Measurements from ENCODE around the gene PSG3.
A peak's percentile ranks its signal among the peaks of the same experiment; 100 is the strongest.
"Not testable (repeated sequence)": the region's sequence is repeated elsewhere in the genome, so short reads cannot be mapped to it uniquely, and the experiment has no call there.

The PSG3 gene

DNA sequence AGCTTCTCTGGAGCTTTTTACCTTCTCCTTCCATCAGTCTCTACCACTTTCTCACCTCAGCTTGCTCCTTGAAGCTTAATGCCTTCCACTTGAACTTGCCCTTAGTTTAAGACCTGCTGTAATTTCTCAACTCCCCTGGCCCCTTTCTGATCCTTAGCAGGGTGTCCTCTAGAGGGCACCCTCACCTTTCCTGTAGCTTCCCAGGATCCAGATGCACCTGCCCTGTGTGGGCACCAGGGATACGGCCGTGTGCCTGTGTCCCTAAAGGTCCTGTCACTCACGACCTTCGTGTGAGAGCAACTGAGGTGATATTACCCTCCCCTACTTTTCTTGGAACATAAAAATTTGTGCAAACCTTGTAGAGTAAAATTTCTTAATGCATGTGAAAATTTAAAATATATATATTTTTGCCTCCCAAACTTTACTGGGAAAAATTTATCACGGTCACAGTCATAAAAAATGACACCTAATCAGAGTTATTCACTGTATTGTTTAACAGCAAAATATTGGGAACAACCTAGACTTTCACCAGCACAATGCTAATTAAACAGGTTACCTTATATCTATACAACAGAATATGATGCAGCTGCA, 46.4 kb downstream of the PSG3 start:
- Histone ChIP-seq H3K4me3 (ENCODE audit: insufficient read depth, low read length, poor library complexity, severe bottlenecking) (no peak overlapping the region), H3K27ac (ENCODE audit: low read depth, low read length) (no peak overlapping the region), H3K9me3 (ENCODE audit: insufficient read depth, low read length) (no peaks in the 10 kb centered on the region), H3K79me2 (ENCODE audit: insufficient read depth, low read length) (no peaks in the 10 kb centered on the region), H3K36me3 (ENCODE audit: low read length) (no peaks in the 10 kb centered on the region), H3K4me2 (ENCODE audit: low read depth, low read length, poor library complexity, severe bottlenecking) (no peak overlapping the region), H4K20me1 (ENCODE audit: low read depth, low read length) (no peaks in the 10 kb centered on the region), H2AFZ (ENCODE audit: low read depth, low read length, severe bottlenecking) (no peak overlapping the region), H3K27me3 (ENCODE audit: low read length) (no peaks in the 10 kb centered on the region), H3F3A (ENCODE audit: insufficient read depth) (no peaks in the 10 kb centered on the region), H3K9me2 (replicated peaks; ENCODE audit: insufficient read depth, low read length) (no peaks in the 10 kb centered on the region), H3K9ac (ENCODE audit: low read length) (no peak overlapping the region)
- TF ChIP-seq, protein P1, sequence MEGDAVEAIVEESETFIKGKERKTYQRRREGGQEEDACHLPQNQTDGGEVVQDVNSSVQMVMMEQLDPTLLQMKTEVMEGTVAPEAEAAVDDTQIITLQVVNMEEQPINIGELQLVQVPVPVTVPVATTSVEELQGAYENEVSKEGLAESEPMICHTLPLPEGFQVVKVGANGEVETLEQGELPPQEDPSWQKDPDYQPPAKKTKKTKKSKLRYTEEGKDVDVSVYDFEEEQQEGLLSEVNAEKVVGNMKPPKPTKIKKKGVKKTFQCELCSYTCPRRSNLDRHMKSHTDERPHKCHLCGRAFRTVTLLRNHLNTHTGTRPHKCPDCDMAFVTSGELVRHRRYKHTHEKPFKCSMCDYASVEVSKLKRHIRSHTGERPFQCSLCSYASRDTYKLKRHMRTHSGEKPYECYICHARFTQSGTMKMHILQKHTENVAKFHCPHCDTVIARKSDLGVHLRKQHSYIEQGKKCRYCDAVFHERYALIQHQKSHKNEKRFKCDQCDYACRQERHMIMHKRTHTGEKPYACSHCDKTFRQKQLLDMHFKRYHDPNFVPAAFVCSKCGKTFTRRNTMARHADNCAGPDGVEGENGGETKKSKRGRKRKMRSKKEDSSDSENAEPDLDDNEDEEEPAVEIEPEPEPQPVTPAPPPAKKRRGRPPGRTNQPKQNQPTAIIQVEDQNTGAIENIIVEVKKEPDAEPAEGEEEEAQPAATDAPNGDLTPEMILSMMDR (IDR thresholded peaks at IDR 0.05; ENCODE audit: insufficient read depth, low read length, poor library complexity, severe bottlenecking) = peak; percentile 30
- TF ChIP-seq EZH2phosphoT487 (conservative IDR thresholded peaks at IDR 0.05; ENCODE audit: low read length) = no peak

- Histone ChIP-seq H3F3A (ENCODE audit: insufficient read depth) (no peaks in the 10 kb centered on the region), H3K27ac (ENCODE audit: low read depth, low read length) (no peak overlapping the region), H3K4me3 (ENCODE audit: insufficient read depth, low read length, poor library complexity, severe bottlenecking) (no peak overlapping the region), H3K79me2 (ENCODE audit: insufficient read depth, low read length) (no peaks in the 10 kb centered on the region), H3K9me2 (replicated peaks; ENCODE audit: insufficient read depth, low read length) (no peaks in the 10 kb centered on the region), H3K9ac (ENCODE audit: low read length) (no peak overlapping the region), H3K36me3 (ENCODE audit: low read length) (no peaks in the 10 kb centered on the region), H4K20me1 (ENCODE audit: low read depth, low read length) (no peaks in the 10 kb centered on the region), H3K9me3 (ENCODE audit: insufficient read depth, low read length) (peaks cover 12% of the 10 kb centered on the region; the same call in 1 of the 2 replicates), H2AFZ (ENCODE audit: low read depth, low read length, severe bottlenecking) (no peak overlapping the region), H3K4me2 (ENCODE audit: low read depth, low read length, poor library complexity, severe bottlenecking) (no peak overlapping the region), H3K27me3 (ENCODE audit: low read length) (no peaks in the 10 kb centered on the region)
- TF ChIP-seq, protein P1 (IDR thresholded peaks at IDR 0.05; ENCODE audit: insufficient read depth, low read length, poor library complexity, severe bottlenecking) = peak; percentile 91
- TF ChIP-seq EZH2phosphoT487 (conservative IDR thresholded peaks at IDR 0.05; ENCODE audit: low read length) = no peak
Observed at GRCh38 chr19:42683917-42684513, 56.3 kb downstream of the PSG3 start.

- H2AFZ ChIP-seq (ENCODE audit: low read depth, low read length, severe bottlenecking); H3K36me3 ChIP-seq (ENCODE audit: low read length); H4K20me1 ChIP-seq (ENCODE audit: low read depth, low read length); H3K4me2 ChIP-seq (ENCODE audit: low read depth, low read length, poor library complexity, severe bottlenecking); H3K9me2 ChIP-seq (replicated peaks; ENCODE audit: insufficient read depth, low read length); H3K9ac ChIP-seq (ENCODE audit: low read length); H3K9me3 ChIP-seq (ENCODE audit: insufficient read depth, low read length); H3K27me3 ChIP-seq (ENCODE audit: low read length); H3F3A ChIP-seq (ENCODE audit: insufficient read depth); H3K4me3 ChIP-seq (ENCODE audit: insufficient read depth, low read length, poor library complexity, severe bottlenecking); H3K79me2 ChIP-seq (ENCODE audit: insufficient read depth, low read length); H3K27ac ChIP-seq (ENCODE audit: low read depth, low read length): not testable (repeated sequence)
Observed at GRCh38 chr19:42676326-42676725, 64.0 kb downstream of the PSG3 start.

DNA sequence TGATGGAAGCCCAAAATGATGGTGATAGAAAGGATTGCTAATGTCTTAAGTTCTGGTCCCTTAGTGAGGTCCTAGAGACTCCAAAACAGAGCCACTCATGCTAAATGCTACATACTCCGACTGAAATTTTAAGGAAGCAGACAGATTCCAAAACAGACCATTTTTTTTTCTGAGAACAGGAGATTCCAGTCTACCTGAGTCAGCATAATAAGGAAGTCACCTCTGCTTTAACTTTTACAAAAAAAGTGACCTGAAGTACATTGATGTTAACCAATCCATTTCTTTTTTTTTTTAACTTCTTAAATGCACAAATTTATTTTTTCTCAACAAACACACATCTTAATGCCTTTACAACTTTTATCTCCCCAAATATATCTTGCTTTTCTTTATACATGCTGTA, 65.7 kb downstream of the PSG3 start:
- H3F3A ChIP-seq (ENCODE audit: insufficient read depth); H3K79me2 ChIP-seq (ENCODE audit: insufficient read depth, low read length); H3K4me2 ChIP-seq (ENCODE audit: low read depth, low read length, poor library complexity, severe bottlenecking); H3K36me3 ChIP-seq (ENCODE audit: low read length); H3K9me3 ChIP-seq (ENCODE audit: insufficient read depth, low read length); H4K20me1 ChIP-seq (ENCODE audit: low read depth, low read length); H3K9ac ChIP-seq (ENCODE audit: low read length); H3K4me3 ChIP-seq (ENCODE audit: insufficient read depth, low read length, poor library complexity, severe bottlenecking); H3K27ac ChIP-seq (ENCODE audit: low read depth, low read length); H3K9me2 ChIP-seq (replicated peaks; ENCODE audit: insufficient read depth, low read length); H2AFZ ChIP-seq (ENCODE audit: low read depth, low read length, severe bottlenecking); H3K27me3 ChIP-seq (ENCODE audit: low read length): not testable (repeated sequence)
